IPS-15b (cell line): ENCODE measurements around the gene ARL6IP6.
"Not testable (repeated sequence)": the region's sequence is repeated elsewhere in the genome, so short reads cannot be mapped to it uniquely, and the experiment has no call there.

Experiments
- H3K27me3 ChIP-seq: one replicate; pipeline ENCODE4 v1.6.1; 2013; ENCODE audit warnings: low read length; ENCODE audit not compliant: control insufficient read depth, insufficient read depth
- H3K36me3 ChIP-seq: one replicate; pipeline ENCODE4 v1.6.1; 2013; ENCODE audit warnings: low read length; ENCODE audit not compliant: control insufficient read depth, insufficient read depth
- H3K4me1 ChIP-seq: one replicate; pipeline ENCODE4 v1.6.1; 2013; ENCODE audit warnings: mild to moderate bottlenecking, low read length; ENCODE audit not compliant: control insufficient read depth, insufficient read depth
- H3K4me3 ChIP-seq: one replicate; pipeline ENCODE4 v1.5.1; 2013; ENCODE audit warnings: low read depth, low read length
- H3K9ac ChIP-seq: one replicate; pipeline ENCODE4 v1.6.1; 2013; ENCODE audit warnings: low read depth, mild to moderate bottlenecking, low read length
- H3K9me3 ChIP-seq: one replicate; pipeline ENCODE4 v1.6.1; 2013; ENCODE audit warnings: mild to moderate bottlenecking, low read length; ENCODE audit not compliant: control insufficient read depth, insufficient read depth

The ARL6IP6 gene

DNA sequence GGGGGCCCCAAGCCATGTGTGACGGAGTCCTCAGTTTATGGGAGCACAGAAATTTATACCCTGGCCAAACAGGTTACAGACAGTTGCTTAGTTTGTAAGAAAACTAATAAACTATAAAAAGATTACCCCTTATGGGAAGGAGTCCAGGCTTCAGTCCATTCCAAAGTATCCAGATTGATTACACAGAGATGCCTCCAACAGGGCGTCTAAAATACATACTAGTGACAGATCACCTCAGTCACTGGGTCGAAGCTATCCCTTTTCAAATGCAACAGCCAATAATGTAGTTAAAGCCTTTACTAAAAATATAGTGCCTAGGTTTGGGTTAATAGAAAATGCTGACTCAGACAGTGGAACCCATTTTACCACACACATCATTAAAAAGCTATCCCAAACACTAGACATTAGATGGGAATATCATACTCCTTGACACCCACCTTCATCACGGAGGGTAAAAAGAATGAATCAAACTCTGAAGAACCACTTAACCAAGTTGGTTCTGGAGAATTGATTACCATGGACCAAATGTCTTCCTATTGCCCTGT, 11.9 kb upstream of the ARL6IP6 start:
- no peaks in the 10 kb centered on the region for H3K27me3 ChIP-seq
- H3K9ac ChIP-seq = no peak overlapping the region
- H3K4me3 ChIP-seq = no peak overlapping the region
- no peaks in the 10 kb centered on the region for H3K4me1 ChIP-seq
- peaks cover 5% of the 10 kb centered on the region for H3K36me3 ChIP-seq
- H3K9me3 ChIP-seq = no peaks in the 10 kb centered on the region

DNA sequence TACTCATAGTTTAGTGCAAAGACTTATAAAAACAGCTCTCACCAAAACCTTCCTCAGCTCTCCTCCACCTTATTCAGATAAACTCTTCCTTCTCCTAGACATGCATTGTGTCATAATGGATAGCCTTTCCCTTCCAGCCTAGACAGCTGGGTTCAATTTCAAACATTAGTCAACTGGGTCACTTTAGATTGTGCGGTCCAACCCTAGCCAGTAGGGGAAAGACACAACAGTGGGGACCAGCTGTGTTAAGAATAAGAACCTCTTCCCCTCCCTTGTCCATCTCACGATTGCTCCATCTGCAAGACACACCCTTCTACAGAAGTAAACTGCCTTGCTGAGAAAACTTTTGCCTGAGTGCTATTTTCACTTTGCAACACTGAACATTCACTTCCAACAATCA, 9.7 kb upstream of the ARL6IP6 start:
- Histone ChIP-seq H3K27me3 (no peaks in the 10 kb centered on the region), H3K4me1 (no peaks in the 10 kb centered on the region), H3K4me3 (no peak overlapping the region), H3K9ac (no peak overlapping the region), H3K9me3 (no peaks in the 10 kb centered on the region), H3K36me3 (no peaks in the 10 kb centered on the region)

DNA sequence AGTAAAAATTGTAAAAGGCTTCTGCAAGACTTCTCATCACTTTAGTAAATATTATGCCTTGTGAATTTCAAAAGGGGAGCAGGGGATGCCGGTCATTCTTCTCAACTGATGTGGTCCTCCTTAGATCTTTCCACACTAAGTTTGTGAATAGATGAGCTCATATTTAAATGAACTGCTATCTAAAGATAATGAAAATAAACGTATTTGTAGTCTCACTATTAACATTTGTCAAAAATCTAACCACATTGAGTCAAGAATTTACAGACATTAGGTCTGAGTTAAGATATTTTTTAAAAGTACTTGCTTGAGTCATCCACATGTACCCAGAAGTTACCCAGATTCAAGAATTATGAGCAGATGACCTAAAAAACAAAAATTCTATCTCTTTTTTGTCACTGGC, 7.7 kb upstream of the ARL6IP6 start:
- Histone ChIP-seq H3K9ac (no peak overlapping the region), H3K36me3 (no peaks in the 10 kb centered on the region), H3K9me3 (no peaks in the 10 kb centered on the region), H3K4me1 (no peaks in the 10 kb centered on the region), H3K27me3 (no peaks in the 10 kb centered on the region), H3K4me3 (no peak overlapping the region)

DNA sequence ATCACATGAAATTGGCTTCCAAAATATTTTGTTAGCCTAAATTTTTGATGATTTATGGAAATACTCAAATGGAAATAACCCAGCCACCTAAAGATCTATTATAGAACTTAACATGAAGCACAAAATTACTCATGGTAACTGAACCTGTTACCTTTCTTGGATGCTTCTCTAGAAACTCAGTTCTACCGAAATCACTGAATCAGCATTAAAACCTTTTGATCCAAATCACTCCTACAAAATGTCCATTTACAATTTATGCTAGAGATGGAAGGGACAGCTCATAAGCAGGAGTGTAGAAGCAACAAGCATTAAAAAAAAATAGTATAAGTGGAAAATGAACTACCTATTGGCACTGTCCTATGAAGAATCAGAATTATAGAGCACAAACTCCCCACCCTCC, 3.3 kb upstream of the ARL6IP6 start:
- H3K9ac ChIP-seq = no peak overlapping the region
- H3K9me3 ChIP-seq = no peaks in the 10 kb centered on the region
- H3K4me1 ChIP-seq = peaks cover 3% of the 10 kb centered on the region
- no peaks in the 10 kb centered on the region for H3K27me3 ChIP-seq
- no peak overlapping the region for H3K4me3 ChIP-seq
- H3K36me3 ChIP-seq = no peaks in the 10 kb centered on the region

DNA sequence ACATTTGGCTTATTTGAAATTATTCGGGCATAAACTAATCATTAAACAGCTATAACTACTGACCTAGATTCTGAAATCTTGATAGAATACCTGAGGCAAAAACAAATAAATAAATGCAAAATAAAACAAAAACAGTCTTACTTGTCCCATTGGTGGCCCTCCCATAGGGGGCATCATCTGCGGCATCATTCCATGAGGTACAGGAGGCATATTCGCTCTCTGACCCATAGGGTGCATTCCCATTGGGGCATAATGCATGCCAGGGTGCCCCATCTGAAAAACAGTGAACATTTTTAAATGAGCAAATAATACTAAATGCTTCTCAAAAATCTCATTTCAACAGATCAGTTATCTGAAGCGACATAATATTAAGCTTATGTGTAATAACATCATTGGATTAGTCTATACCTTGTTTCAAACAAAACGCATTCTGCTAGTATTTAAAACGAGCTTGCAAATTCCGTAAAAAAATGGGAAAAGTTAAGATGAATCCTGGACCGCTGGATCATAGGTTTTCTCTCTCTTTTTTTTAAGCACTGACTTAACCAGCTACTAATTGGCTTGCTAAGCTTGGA, 2.5 kb upstream of the ARL6IP6 start:
- peak overlapping the region; percentile 95 for H3K9ac ChIP-seq
- no peaks in the 10 kb centered on the region for H3K9me3 ChIP-seq
- H3K36me3 ChIP-seq = no peaks in the 10 kb centered on the region
- H3K4me3 ChIP-seq = peak overlapping the region; percentile 98
- peaks cover 4% of the 10 kb centered on the region for H3K4me1 ChIP-seq
- H3K27me3 ChIP-seq = no peaks in the 10 kb centered on the region

DNA sequence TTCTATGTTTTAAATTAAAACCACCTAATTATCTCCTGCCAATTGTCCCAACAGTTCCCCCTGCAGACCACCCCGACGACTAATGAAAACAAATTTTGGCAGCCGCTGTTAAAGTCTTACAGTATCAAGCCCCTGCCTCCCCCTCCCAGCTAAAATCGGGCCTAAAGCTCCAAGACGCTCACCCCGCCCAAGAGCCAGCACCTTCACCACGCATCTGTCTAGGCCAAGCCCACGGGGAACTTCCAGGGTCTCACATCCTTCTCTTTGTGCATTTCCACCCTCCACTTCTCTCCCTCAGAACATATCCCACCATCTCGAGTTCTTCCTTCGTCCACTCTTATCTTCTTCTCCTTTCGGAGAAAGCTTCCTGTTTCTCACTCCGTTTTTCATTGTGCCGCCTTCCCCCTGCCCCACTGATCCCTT, 1.6 kb upstream of the ARL6IP6 start:
- H3K4me3 ChIP-seq = peak overlapping the region; percentile 98
- H3K9ac ChIP-seq = peak overlapping the region; percentile 95
- peaks cover 4% of the 10 kb centered on the region for H3K4me1 ChIP-seq
- H3K27me3 ChIP-seq = no peaks in the 10 kb centered on the region
- no peaks in the 10 kb centered on the region for H3K36me3 ChIP-seq
- H3K9me3 ChIP-seq = no peaks in the 10 kb centered on the region

DNA sequence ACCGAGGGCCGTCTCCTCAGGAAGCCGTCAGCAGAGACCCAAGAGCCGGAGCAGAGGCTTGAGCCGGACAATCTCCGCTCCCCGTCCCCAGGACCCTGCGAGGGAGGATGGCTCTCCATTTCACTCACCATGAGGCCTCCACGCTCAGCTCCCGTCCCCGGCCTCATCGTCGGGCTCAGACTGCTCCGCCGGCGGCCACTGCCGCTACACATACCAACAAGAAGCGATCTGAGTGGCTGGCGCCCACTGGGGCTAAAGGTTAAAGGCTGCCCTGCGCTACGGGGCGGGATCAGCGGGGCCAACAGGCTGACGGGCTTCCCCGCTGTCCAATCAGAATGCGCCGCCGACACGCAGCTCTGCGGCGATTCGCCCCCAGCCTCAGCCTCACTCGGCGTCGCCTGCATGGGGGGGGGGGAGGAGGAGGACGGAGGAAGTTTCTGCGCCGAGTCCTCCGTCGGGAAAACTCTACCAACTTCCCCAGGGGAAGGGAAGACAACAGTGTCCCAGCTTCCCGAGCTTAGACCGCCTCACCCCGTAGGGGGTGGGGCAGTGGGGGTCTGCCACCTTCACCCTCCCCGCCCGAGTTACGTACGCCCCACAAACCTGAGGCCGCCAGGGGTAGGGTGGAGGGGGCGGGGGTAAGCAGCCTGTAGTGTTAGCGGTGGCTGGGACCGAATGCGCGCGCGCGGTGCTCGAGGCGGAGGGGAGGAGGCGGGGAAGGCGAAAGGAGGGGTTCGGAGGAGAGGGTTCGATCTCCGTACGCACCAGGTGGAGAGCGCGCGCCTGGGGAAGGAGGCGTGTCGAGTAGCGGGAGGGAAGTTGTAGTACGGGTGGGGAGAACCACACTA, 968 bp upstream of the ARL6IP6 start, which contains the start of gene PRPF40A:
Gene PRPF40A (minus strand): TSS at position 234 of the 848 bp plus-strand sequence. CDS start 22 bp downstream, at position 212.
- H3K9me3 ChIP-seq = no peaks in the 10 kb centered on the region
- no peaks in the 10 kb centered on the region for H3K27me3 ChIP-seq
- peaks cover 4% of the 10 kb centered on the region for H3K4me1 ChIP-seq
- no peaks in the 10 kb centered on the region for H3K36me3 ChIP-seq
- peak within 1 kb of the TSS; percentile 98 for H3K4me3 ChIP-seq
- H3K9ac ChIP-seq = peak within 1 kb of the TSS; percentile 99

- Histone ChIP-seq H3K9ac (peak overlapping the region; percentile 99), H3K36me3 (no peaks in the 10 kb centered on the region), H3K4me1 (peaks cover 4% of the 10 kb centered on the region), H3K9me3 (no peaks in the 10 kb centered on the region), H3K4me3 (peak overlapping the region; percentile 98), H3K27me3 (no peaks in the 10 kb centered on the region)
Measured at GRCh38 chr2:152718909-152719645, 657 bp downstream of the ARL6IP6 start.

DNA sequence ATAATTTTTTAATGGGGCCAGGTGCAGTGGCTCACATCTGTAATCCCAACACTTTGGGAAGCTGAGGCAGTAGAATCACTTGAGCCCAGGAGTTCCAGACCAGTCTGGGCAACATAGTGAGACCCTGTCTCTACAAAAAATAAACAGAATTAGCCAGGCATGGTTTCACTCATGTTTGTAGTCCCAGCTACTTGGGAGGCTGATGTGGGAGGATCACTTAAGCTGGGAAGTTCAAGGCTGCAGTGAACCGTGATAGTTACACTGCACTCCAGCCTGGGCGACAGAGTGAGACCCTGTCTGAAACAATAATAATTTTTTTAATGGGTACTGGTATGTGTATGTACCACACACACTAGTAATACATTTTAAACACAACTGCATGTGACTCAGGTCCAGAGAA, 2.4 kb downstream of the ARL6IP6 start:
- H3K36me3 ChIP-seq = no peaks in the 10 kb centered on the region
- no peaks in the 10 kb centered on the region for H3K9me3 ChIP-seq
- peaks cover 4% of the 10 kb centered on the region for H3K4me1 ChIP-seq
- H3K4me3 ChIP-seq = no peak overlapping the region
- H3K9ac ChIP-seq = no peak overlapping the region
- H3K27me3 ChIP-seq = no peaks in the 10 kb centered on the region

- not testable (repeated sequence) for H3K4me3 ChIP-seq, H3K9ac ChIP-seq, H3K4me1 ChIP-seq, H3K36me3 ChIP-seq, H3K9me3 ChIP-seq, H3K27me3 ChIP-seq
Measured at GRCh38 chr2:152722639-152723038, 4.2 kb downstream of the ARL6IP6 start.

- H3K4me3 ChIP-seq = no peak overlapping the region
- H3K9ac ChIP-seq = no peak overlapping the region
- H3K36me3 ChIP-seq = no peaks in the 10 kb centered on the region
- no peaks in the 10 kb centered on the region for H3K9me3 ChIP-seq
- H3K27me3 ChIP-seq = no peaks in the 10 kb centered on the region
- peaks cover 4% of the 10 kb centered on the region for H3K4me1 ChIP-seq
Measured at GRCh38 chr2:152723918-152724317, 5.5 kb downstream of the ARL6IP6 start.
